CD14-positive monocyte (primary cell): ENCODE results near the gene ZC3H10. TPM values are rescaled to one million over a fixed set of nuclear protein-coding genes. Genes with fewer than 3 reads are reported as not detected.

Experiments used
- DNase-seq, 3 donors: peaks; one replicate each; pipeline ENCODE4 v3.0.0-alpha.2; 2011 to 2022
- H2AFZ ChIP-seq: 2 replicates; pipeline ENCODE4 v1.6.0; 2012; ENCODE audit warnings: mild to moderate bottlenecking, low read depth, low read length, inconsistent platforms; ENCODE audit not compliant: insufficient read depth, poor library complexity, severe bottlenecking
- H3K27ac ChIP-seq, 2 donors: 1 replicate in 1 of 2; 2 replicates in 1 of 2; pipeline ENCODE4 v1.5.1; 2012 to 2013; ENCODE audit warnings: low read length in 2 of 2, control low read depth in 1 of 2, inconsistent platforms in 1 of 2, low read depth in 1 of 2, mild to moderate bottlenecking in 1 of 2
- H3K27me3 ChIP-seq, 2 donors: one replicate each; pipeline versions ENCODE4 v1.6.0 to v1.6.1; 2011 to 2013; ENCODE audit warnings: low read length in 2 of 2; ENCODE audit not compliant: control insufficient read depth in 2 of 2, insufficient read depth in 2 of 2
- H3K36me3 ChIP-seq, 2 donors: replicated peaks in 1 of 2; 1 replicate in 1 of 2; 2 replicates in 1 of 2; pipeline versions ENCODE4 v1.5.1 to v1.6.1; 2012 to 2013; ENCODE audit warnings: low read length in 2 of 2, control low read depth in 1 of 2, inconsistent platforms in 1 of 2, mild to moderate bottlenecking in 1 of 2; ENCODE audit not compliant: insufficient read depth in 2 of 2, control insufficient read depth in 1 of 2
- H3K4me1 ChIP-seq, 2 donors: 1 replicate in 1 of 2; 2 replicates in 1 of 2; pipeline versions ENCODE4 v1.5.1 to v1.6.1; 2012 to 2013; ENCODE audit warnings: low read length in 2 of 2, control low read depth in 1 of 2, inconsistent platforms in 1 of 2, mild to moderate bottlenecking in 1 of 2, moderate library complexity in 1 of 2; ENCODE audit not compliant: insufficient read depth in 2 of 2, control insufficient read depth in 1 of 2
- H3K4me2 ChIP-seq: replicated peaks from 2 replicates; pipeline ENCODE3; 2012; ENCODE audit warnings: low read length, moderate library complexity, mild to moderate bottlenecking; ENCODE audit not compliant: poor library complexity, severe bottlenecking; ENCODE audit errors: extremely low read depth
- H3K4me3 ChIP-seq, 3 experiments: fragments of 200-600 bp in 1 of 3; sonication (generic) in 1 of 3; replicated peaks in 1 of 3; 1 replicate in 2 of 3; 2 replicates in 1 of 3; pipeline ENCODE4 v1.5.1; 2011 to 2013; ENCODE audit warnings: low read length in 3 of 3, mild to moderate bottlenecking in 3 of 3, control low read depth in 2 of 3, low read depth in 2 of 3, inconsistent platforms in 1 of 3, moderate library complexity in 1 of 3
- H3K79me2 ChIP-seq: 2 replicates; pipeline ENCODE4 v1.6.0; 2012; ENCODE audit warnings: mild to moderate bottlenecking, control low read depth, inconsistent platforms, low read length, moderate library complexity; ENCODE audit not compliant: insufficient read depth
- H3K9ac ChIP-seq: 2 replicates; pipeline ENCODE4 v1.6.0; 2017; ENCODE audit warnings: low read length, mild to moderate bottlenecking; ENCODE audit not compliant: insufficient read depth, poor library complexity, severe bottlenecking
- H3K9me3 ChIP-seq, 2 donors: replicated peaks in 1 of 2; 1 replicate in 1 of 2; 2 replicates in 1 of 2; pipeline versions ENCODE4 v1.5.1 to v1.6.1; 2012 to 2013; ENCODE audit warnings: low read length in 2 of 2, control low read depth in 1 of 2; ENCODE audit not compliant: control insufficient read depth in 1 of 2, insufficient read depth in 1 of 2
- H4K20me1 ChIP-seq: 2 replicates; pipeline ENCODE4 v1.6.0; 2012; ENCODE audit warnings: mild to moderate bottlenecking, low read length, control low read depth, moderate library complexity; ENCODE audit not compliant: insufficient read depth
- H3K27ac Mint-ChIP-seq, 7 donors: one replicate each; pipeline ENCODE4 v1.8.0; 2020; ENCODE audit warnings: mild to moderate bottlenecking in 7 of 7, mixed read lengths in 7 of 7, moderate library complexity in 6 of 7, inconsistent platforms in 2 of 7
- H3K27me3 Mint-ChIP-seq, 3 donors: one replicate each; pipeline ENCODE4 v1.8.0; 2021 to 2022; ENCODE audit warnings: low read depth in 3 of 3, mild to moderate bottlenecking in 3 of 3, mixed read lengths in 3 of 3, moderate library complexity in 3 of 3, inconsistent platforms in 1 of 3
- H3K36me3 Mint-ChIP-seq, 2 donors: one replicate each; pipeline ENCODE4 v1.8.0; 2020; ENCODE audit warnings: mixed read lengths in 2 of 2, inconsistent platforms in 1 of 2, mild to moderate bottlenecking in 1 of 2
- H3K4me1 Mint-ChIP-seq: one replicate; pipeline ENCODE4 v1.8.0; 2020; ENCODE audit warnings: mild to moderate bottlenecking, mixed read lengths
- H3K4me3 Mint-ChIP-seq, 2 donors: one replicate each; pipeline ENCODE4 v1.8.0; 2020; ENCODE audit warnings: mild to moderate bottlenecking in 2 of 2, mixed read lengths in 2 of 2, moderate library complexity in 1 of 2
- H3K9me3 Mint-ChIP-seq, 7 donors: one replicate each; pipeline ENCODE4 v1.8.0; 2020 to 2022; ENCODE audit warnings: mixed read lengths in 7 of 7, mild to moderate bottlenecking in 6 of 7, moderate library complexity in 6 of 7, inconsistent platforms in 2 of 7
- WGBS: methylation state at CpG from one replicate; pipeline ENCODE4 v1.1.5; 2013; ENCODE audit warnings: missing lambda C conversion rate; ENCODE audit not compliant: insufficient coverage; 5-methylcytosine and 5-hydroxymethylcytosine counted together
- intact Hi-C, 2 donors: fragments of 100-400 bp; cut with micrococcal nuclease; formaldehyde crosslinking; loops; one replicate each; pipeline versions ENCODE4 v1.15.0 to v1.15.1; 2023
- polyA plus RNA-seq, 3 donors: library from polyadenylated mRNA; depleted of rRNA in 1 of 3; unstranded in 2 of 3; stranded (reverse) in 1 of 3; fragments of 300-500 nt in 2 of 3; fragments of >200 nt in 1 of 3; fragmentation: Illumina TruSeq in 2 of 3; gene quantifications; 1 replicate in 2 of 3; 2 replicates in 1 of 3; pipeline ENCODE4 v1.2.3, GENCODE V29; 2012 to 2021
- TF ChIP-seq, protein P1 (sequence below): fragments of 200-600 bp; IDR thresholded peaks from one replicate; pipeline ENCODE4 v1.8.0; 2022; ENCODE audit warnings: antibody characterized with exemption, mild to moderate bottlenecking

The ZC3H10 gene
- polyA plus RNA-seq, 3 donors = 1.7 to 3.1 (median 1.8) TPM

DNA sequence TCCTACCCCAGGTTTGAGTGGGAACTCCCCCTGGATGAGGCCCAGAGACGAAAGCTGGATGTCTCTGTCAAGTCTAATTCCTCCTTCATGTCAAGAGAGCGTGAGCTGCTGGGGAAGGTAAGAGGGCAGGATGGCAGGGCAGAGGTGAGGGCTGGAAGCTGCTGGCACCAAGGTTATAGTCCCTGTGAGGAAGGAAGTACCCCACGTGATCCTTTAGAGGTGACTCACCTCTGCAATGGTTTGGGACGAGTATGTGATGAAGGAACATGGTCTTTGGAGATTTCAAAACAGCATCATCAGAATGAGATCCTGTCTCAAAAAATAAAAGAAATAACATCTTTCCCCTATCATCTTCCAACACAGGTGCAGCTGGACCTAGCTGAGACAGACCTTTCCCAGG is 25.2 kb downstream of the ZC3H10 start:
- Histone ChIP-seq H3K9me3 (no peaks in the 10 kb centered on the region), H3K27ac (peak overlapping the region; percentile 46 to 60), H3K27me3 (no peaks in the 10 kb centered on the region), H4K20me1 (no peaks in the 10 kb centered on the region), H3K4me3 (peak overlapping the region in 1 of 3 experiments; percentile 23), H3K9ac (no peak overlapping the region), H3K79me2 (no peaks in the 10 kb centered on the region), H3K4me1 (peaks cover 29 to 30% of the 10 kb centered on the region in 2 donors), H2AFZ (no peak overlapping the region), H3K4me2 (no peak overlapping the region), H3K36me3 (peaks cover 47 to 59% of the 10 kb centered on the region in 2 donors)
- TF ChIP-seq, protein P1, sequence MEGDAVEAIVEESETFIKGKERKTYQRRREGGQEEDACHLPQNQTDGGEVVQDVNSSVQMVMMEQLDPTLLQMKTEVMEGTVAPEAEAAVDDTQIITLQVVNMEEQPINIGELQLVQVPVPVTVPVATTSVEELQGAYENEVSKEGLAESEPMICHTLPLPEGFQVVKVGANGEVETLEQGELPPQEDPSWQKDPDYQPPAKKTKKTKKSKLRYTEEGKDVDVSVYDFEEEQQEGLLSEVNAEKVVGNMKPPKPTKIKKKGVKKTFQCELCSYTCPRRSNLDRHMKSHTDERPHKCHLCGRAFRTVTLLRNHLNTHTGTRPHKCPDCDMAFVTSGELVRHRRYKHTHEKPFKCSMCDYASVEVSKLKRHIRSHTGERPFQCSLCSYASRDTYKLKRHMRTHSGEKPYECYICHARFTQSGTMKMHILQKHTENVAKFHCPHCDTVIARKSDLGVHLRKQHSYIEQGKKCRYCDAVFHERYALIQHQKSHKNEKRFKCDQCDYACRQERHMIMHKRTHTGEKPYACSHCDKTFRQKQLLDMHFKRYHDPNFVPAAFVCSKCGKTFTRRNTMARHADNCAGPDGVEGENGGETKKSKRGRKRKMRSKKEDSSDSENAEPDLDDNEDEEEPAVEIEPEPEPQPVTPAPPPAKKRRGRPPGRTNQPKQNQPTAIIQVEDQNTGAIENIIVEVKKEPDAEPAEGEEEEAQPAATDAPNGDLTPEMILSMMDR = no peak
- Mint-ChIP-seq H3K36me3 (peaks cover 59 to 67% of the 10 kb centered on the region in 2 donors), H3K27ac (peak overlapping the region; percentile 15 to 87 (median 65)), H3K27me3 (peaks cover 0 to 2% (median 0%) of the 10 kb centered on the region in 3 donors), H3K9me3 (peaks cover 0 to 2% (median 0%) of the 10 kb centered on the region in 7 donors), H3K4me3 (peak overlapping the region in 1 of 2 donors; percentile 44), H3K4me1 (peaks cover 29% of the 10 kb centered on the region)
- WGBS = 50% methylated on average over 2 of the region's 4 CpGs
- DNase-seq = peak in 2 of 3 donors; percentile 29 to 56
- intact Hi-C loops = no loop called here

DNA sequence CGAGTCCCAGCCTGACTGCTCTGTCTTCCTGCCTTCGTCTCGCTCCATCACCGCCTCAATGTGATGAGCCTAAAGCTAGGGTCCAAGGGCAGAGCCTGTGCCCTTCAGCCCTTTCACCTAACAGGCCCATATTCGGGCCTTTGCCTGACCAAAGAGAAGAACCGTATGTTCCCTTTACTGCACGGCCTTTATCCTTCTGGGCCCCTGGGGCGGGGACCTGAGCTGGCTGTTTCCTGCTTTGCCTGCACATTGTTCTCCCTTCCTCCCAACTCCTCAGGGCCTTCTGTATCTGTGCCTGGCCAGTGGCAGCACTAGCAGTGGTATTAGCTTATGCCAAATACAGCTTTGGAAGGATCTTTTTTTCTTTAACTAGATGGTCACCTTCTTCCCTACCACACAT is 25.8 kb downstream of the ZC3H10 start:
- H3K4me3 ChIP-seq = peak overlapping the region in 1 of 3 experiments; percentile 23
- no peaks in the 10 kb centered on the region for H3K79me2 ChIP-seq
- H3K4me2 ChIP-seq = peak overlapping the region; percentile 19
- no peaks in the 10 kb centered on the region for H3K27me3 ChIP-seq
- H3K27ac Mint-ChIP-seq = peak overlapping the region in 6 of 7 donors; percentile 52 to 87 (median 84)
- peak overlapping the region; percentile 27 to 35 for H3K4me3 Mint-ChIP-seq
- no peaks in the 10 kb centered on the region for H3K9me3 ChIP-seq
- peak overlapping the region; percentile 11 for H2AFZ ChIP-seq
- TF ChIP-seq, protein P1 = no peak
- peaks cover 29% of the 10 kb centered on the region for H3K4me1 Mint-ChIP-seq
- H3K36me3 ChIP-seq = peaks cover 41 to 53% of the 10 kb centered on the region in 2 donors
- intact Hi-C loops = no loop called here
- peak overlapping the region; percentile 19 for H3K9ac ChIP-seq
- peak overlapping the region; percentile 46 to 60 for H3K27ac ChIP-seq
- peaks cover 0 to 2% (median 0%) of the 10 kb centered on the region in 7 donors for H3K9me3 Mint-ChIP-seq
- H3K27me3 Mint-ChIP-seq = peaks cover 0 to 2% (median 0%) of the 10 kb centered on the region in 3 donors
- H3K4me1 ChIP-seq = peaks cover 29 to 30% of the 10 kb centered on the region in 2 donors
- 59% methylated on average over 7 of the region's 8 CpGs for WGBS
- no peaks in the 10 kb centered on the region for H4K20me1 ChIP-seq
- peaks cover 52 to 60% of the 10 kb centered on the region in 2 donors for H3K36me3 Mint-ChIP-seq
- DNase-seq = no peak
